Keratinocyte (primary cell): ENCODE results near the gene FGF11.

Experiments used
- EZH2 ChIP-seq: IDR thresholded peaks from one replicate; pipeline ENCODE4 v1.6.1; 2012; ENCODE audit warnings: inconsistent platforms, mild to moderate bottlenecking, low read length, moderate library complexity
- TF ChIP-seq, protein P1 (sequence below), 3 experiments: IDR thresholded peaks in 1 of 3; conservative IDR thresholded peaks in 1 of 3; optimal IDR thresholded peaks in 1 of 3; 2 replicates in 2 of 3; 3 replicates in 1 of 3; pipeline versions ENCODE3 to v1.5.1; 2011; ENCODE audit warnings: low read length in 3 of 3, mild to moderate bottlenecking in 3 of 3, moderate library complexity in 2 of 3, control low read depth in 1 of 3, inconsistent platforms in 1 of 3; ENCODE audit not compliant: insufficient read depth in 2 of 3; ENCODE audit errors: extremely low read depth in 1 of 3

DNA sequence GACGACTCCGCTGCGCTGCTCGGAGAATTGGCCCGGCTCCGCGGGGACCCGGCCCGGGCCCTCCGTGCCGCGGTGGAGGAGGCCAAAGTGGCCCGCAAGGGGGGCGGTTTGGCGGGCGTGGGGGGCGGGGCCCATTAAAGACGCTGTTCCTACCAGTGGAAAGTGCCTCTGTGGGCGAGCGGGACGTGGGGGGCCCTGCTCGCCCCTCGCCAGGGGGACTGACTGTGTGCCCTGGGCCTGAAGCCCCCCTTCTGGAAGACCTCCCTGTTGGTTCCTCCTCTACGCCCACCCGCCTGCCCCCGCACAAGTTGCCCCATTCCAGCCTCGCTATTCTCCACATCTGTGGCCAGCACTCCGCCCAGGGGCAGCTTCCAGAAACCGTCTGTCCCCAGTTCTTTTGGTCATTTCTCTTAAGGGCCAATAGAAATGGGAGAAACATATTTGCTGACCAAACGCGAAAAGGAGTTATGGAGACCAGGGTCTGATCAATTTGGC is 1.9 kb upstream of the FGF11 start:
- TF ChIP-seq, protein P1, sequence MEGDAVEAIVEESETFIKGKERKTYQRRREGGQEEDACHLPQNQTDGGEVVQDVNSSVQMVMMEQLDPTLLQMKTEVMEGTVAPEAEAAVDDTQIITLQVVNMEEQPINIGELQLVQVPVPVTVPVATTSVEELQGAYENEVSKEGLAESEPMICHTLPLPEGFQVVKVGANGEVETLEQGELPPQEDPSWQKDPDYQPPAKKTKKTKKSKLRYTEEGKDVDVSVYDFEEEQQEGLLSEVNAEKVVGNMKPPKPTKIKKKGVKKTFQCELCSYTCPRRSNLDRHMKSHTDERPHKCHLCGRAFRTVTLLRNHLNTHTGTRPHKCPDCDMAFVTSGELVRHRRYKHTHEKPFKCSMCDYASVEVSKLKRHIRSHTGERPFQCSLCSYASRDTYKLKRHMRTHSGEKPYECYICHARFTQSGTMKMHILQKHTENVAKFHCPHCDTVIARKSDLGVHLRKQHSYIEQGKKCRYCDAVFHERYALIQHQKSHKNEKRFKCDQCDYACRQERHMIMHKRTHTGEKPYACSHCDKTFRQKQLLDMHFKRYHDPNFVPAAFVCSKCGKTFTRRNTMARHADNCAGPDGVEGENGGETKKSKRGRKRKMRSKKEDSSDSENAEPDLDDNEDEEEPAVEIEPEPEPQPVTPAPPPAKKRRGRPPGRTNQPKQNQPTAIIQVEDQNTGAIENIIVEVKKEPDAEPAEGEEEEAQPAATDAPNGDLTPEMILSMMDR (optimal IDR thresholded peaks at IDR 0.05 in 1 of 3, IDR thresholded peaks at IDR 0.05 in 1 of 3, conservative IDR thresholded peaks at IDR 0.05 in 1 of 3; ENCODE audit: extremely low read depth in 1 of 3, insufficient read depth in 2 of 3, low read length in 3 of 3): no peak
- TF ChIP-seq EZH2: no peak
